ENCODE measurements around the gene FGF16.
"Not testable (repeated sequence)": the region's sequence is repeated elsewhere in the genome, so short reads cannot be mapped to it uniquely, and the experiment has no call there.

The FGF16 gene

GRCh38 chrX:77446908-77447652, at the start of gene FGF16:
TSS of gene FGF16 (plus strand) at chrX:77447389. CDS start at chrX:77447675, 286 bp downstream.
- no peak for DNase-seq

DNA sequence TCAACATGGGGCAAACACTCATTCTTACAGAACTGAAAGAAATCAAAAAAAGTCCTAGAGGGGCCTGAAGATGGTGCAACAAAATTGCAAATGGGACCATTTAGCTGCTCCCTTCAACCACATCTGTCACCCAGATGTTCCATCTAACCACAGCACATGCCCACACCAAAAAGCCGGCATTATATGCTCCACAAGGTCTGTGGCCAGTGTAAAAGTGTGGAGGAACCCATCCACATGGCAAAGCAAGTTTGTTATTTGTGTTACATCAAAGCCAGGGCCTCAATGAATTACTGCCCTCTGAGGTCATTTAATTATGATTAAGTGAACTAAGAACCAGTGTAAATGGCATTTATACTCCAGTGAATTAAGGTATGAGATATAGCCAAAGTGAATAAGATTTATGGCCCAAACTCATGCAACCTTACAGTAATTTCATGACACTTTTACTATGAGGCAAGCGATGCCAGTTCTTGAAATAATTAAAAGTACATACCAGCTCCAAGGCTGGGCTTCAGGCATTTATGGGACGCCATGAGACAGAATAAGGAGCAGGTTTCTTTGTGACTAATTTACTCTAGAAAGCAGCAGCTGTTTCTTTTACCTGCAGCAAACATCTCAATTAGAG, 48.7 kb upstream of the FGF16 start:
- no peak for DNase-seq

GRCh38 chrX:77404419-77404818, 42.8 kb upstream of the FGF16 start:
- no peak for DNase-seq

DNA sequence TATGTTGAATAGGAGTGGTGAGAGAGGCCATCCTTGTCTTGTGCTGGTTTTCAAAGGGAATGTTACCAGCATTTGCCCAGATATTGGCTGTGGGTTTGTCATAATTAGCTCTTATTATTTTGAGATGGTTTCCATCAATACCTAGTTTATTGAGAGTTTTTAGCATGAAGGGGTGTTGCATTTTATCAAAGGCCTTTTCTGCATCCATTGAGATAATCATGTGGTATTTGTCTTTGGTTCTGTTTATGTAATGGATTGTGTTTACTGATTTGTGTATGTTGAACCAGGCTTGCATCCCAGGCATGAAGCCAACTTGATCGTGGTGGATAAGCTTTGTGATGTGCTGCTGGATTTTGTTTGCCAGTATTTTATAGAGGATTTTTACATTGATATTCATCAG, 39.4 kb upstream of the FGF16 start:
- not testable (repeated sequence) for DNase-seq

DNA sequence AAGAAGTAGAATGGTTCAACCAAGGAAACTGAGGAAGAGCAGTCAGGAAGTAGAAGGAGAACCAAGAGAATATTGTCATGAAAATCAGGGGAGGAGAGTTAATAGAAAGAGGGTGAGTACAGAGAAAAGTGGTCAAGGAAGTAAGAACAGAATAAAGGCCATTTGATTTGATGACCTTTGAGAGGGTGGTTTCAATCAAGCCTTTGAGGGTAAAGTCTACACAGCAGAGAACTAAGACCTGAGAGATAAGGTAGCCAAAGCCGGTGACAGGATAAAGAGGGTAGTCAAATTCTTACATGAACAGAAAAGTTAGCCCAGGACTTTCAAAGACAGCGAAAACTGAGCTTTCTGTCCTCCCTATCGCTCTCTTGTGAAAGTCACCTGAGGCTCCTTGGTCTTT, 34.6 kb upstream of the FGF16 start:
- DNase-seq: no peak

DNA sequence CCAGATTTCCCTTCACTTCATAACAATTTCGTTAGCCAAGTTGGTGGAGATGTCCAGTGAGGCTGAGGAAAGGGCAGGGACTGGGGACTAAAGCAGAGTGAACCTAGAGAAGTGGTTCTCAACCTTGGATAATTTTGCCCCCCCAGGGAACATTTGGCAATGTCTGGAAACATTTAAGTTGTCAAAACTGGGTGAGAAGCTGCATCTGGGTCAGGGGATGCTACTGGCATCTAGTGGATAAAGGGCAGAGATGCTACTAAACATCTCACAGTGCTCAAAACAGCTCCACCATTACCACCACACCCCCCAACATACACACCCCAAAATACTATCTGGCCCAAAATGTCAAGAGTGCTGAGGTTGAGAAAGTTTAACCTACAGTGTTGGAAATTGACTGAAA, 32.0 kb upstream of the FGF16 start:
- DNase-seq: no peak

- no peak for DNase-seq
Measured at GRCh38 chrX:77415882-77416281, 31.3 kb upstream of the FGF16 start.

GRCh38 chrX:77422891-77423648, 24.1 kb upstream of the FGF16 start:
- no peak for DNase-seq

DNA sequence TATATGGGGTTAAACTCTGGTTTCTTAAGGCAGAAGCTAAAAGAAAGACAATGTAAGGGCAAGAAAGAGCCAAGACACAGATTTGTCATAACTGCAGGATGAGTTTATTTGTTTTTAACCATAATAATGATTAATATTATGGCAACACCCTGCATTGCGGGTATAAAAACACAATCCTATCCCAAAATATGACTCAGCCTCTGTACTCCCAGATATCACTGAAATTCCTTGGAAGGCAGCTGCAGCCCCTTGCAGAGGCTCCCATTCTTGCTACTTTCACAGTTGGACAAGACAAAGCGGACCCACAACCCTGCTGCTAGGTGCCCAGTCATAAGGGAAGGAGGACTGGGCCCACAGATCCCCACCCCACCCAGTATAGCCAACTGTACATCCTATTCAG, 20.4 kb upstream of the FGF16 start:
- no peak for DNase-seq

DNA sequence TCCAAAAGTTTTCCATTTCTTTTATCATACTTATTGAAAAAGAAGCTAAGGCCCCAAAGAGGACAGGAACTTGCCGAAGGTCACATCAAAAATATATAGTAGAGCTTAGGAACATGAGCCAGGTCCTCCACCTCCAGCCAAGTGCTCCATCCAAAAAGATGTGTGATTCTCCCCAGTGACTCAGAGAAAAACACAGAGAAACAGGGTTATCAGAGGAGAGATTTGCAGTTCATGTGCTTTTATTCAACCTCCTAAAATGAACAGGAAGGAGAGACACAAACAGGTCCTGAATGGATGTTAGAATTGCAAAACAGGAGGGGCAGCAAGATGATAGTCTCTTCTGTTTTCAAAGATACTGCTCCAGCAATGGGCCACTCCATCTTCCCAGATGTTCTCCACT, 19.6 kb upstream of the FGF16 start:
- no peak for DNase-seq

- no peak for DNase-seq
Measured at GRCh38 chrX:77428551-77428950, 18.6 kb upstream of the FGF16 start.

- DNase-seq: no peak
Measured at GRCh38 chrX:77431227-77431626, 16.0 kb upstream of the FGF16 start.

DNA sequence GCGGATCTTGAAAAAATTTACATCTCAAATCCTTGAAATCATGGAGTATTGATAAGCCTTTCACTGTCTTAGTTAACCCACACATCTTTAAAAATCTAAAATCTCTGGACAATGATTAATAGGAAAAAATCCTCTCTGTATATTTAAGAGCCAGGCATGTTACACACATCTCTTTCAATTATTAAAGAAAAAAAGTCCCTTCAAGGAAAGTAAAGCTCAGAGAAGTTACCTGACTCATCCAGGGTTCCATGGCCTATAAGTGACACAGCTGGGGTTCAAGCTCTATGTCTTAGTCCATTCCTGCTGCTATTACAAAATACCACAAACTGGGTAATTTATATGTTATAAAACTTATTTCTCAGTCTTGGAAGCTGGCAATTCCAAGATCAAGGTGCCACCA, 14.2 kb upstream of the FGF16 start:
- no peak for DNase-seq

- DNase-seq: no peak
Measured at GRCh38 chrX:77434962-77435361, 12.2 kb upstream of the FGF16 start.

DNA sequence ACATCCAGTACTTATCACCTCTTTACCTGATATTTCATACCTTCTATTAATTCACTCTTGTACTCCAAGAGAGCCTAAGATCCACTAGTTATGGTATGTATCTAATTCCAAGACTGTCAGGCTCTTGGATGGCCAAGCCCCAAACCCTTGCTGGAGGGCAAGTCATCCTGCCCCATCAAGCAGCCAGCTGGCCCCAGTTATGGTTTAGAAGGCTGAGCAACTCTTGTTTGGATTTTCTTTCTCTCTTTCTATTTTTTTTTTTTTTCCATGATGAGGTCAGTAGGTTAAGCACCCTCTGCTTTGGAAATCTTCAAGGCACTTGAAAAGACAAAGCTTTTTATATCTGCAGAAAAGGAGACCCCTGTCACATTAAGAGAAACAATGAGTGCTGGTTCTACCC, 10.9 kb upstream of the FGF16 start:
- DNase-seq: no peak

DNA sequence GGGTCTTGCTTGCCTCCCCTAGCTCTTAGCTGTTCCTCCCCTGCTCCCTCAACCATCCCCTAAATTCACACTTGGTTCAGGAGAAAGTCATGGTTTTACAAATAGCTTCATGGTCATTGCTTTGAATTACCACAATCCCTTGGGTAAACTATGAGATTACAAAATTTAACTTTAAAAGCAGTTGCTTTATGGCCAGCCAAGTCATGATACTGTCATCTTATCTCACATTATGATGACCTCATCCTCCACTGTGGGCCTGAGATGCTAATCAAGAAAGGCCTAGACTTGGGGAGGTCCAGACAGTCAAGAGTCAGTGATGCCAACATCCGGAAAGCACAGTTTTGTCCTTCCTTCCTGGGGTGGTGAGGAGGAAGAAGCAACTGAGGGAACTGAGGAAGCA, 10.5 kb upstream of the FGF16 start:
- no peak for DNase-seq

GRCh38 chrX:77440330-77440729, 6.9 kb upstream of the FGF16 start:
- DNase-seq: no peak

DNA sequence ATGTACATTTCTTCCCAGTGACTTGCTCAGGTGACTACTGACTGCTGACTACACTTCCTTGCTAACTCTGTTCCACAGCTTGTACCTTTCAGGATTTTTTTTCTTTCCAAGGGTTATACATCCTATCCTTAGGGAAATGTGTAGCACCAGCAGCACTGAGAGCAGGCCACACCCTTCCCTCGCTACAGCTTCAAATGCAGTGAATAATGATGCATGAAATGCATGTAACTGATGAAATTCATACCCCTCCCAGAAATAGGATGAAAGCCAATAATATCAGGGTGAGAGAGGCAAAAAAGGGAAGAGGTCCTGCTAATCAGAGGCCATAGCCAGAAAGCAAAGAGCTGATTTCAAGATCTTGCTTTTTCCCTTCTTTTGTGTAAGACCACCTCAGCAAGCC, 6.2 kb upstream of the FGF16 start:
- DNase-seq: no peak

DNA sequence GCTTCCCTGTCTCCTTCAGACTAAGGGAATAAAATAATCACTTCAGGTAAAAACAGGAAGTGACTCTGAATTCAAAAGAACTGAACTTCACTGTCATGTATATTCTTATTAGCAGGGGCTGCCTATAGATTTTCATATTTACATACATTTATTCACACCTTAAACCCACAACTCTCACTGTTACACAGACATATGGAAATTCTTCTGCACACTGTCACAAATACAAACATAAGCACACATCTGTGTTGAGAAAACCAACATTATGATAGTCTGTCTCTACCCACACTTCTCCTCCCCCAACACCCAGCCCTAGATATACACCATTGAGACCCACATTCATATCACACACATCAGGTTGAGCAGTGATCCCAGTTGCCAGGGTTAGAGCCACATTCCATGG, 5.7 kb upstream of the FGF16 start:
- no peak for DNase-seq

- no peak for DNase-seq
Measured at GRCh38 chrX:77442728-77443127, 4.5 kb upstream of the FGF16 start.

DNA sequence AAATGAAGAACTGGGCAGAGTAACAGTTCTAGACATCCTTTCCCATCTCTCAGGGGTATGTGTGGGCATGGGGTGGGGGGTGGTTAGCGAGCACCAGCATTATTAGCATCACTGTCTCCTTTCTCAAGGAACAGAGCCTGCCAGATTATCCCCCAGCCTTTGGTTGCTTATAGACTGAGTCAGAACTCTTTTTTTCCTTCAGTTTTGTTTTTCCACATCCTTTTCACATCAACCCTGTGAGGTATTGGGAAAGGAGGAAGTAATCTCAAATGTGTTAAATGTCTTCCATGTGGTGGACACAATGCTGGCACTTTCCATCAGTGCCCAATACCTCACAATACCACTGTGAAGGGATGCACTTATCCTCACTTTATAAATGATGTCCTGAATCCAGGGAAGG, 3.1 kb upstream of the FGF16 start:
- no peak for DNase-seq

DNA sequence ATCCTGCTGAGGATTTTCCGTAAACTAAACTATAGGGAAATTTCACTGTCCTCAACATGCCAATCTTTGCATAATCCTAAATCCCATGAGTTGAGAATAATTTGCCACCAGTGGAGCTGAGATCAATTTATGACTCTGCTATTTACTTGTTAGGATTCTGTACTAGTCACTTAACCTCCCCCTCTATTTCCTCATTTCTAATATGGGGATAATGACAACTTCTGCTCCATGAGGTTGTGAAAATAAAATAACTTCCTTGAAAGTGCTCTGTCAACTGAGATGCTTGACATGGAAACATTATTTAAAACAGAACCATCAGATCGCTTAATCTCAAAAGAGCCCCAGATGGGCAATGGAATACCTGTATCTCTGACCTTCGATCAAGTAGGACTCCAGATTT, 2.6 kb upstream of the FGF16 start:
- DNase-seq: no peak

DNA sequence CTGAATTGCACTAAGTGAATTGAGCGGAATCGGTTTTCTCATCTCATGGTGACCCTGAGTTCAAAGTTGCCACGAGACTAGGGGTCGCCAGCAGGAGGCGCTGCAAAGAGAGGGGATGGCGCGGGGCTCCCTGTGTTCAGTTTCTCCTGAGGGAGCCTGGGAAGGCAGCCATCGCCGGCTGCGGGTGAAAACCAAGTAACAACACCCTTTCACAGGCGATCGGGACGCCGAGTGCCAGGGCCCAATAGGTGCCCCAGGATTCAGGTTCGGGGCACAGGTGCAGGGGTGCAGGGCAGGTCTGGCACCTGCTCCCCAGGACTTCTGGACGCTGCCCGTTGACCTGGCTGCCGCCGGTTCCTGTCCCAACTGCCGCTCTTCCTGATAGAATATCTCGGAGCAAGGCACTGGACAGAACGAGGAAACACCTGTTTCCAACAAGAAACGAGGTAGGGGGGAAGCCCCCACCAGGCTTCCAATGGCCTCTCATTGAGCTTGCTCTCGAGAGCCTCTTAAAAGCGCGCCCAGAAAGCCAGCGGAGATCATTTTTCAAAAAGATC, 1.1 kb upstream of the FGF16 start:
- no peak for DNase-seq
